Pulmonary artery endothelial cell (primary cell): ENCODE data around the gene ITGA5. TPM values are rescaled to one million over a fixed set of nuclear protein-coding genes. Genes with fewer than 3 reads are reported as not detected.

ENCODE experiments used
- DNase-seq: peaks from one replicate; pipeline ENCODE4 v3.0.0-alpha.2; 2011; ENCODE audit warnings: low read depth, low spot score
- total RNA-seq: library from RNA; depleted of rRNA; stranded (reverse); fragments of >200 nt; gene quantifications from 2 replicates; pipeline ENCODE4 v1.2.3, GENCODE V29; 2014

Gene ITGA5
- total RNA-seq, 1 donor from 2014 or later = 1,153 TPM

DNA sequence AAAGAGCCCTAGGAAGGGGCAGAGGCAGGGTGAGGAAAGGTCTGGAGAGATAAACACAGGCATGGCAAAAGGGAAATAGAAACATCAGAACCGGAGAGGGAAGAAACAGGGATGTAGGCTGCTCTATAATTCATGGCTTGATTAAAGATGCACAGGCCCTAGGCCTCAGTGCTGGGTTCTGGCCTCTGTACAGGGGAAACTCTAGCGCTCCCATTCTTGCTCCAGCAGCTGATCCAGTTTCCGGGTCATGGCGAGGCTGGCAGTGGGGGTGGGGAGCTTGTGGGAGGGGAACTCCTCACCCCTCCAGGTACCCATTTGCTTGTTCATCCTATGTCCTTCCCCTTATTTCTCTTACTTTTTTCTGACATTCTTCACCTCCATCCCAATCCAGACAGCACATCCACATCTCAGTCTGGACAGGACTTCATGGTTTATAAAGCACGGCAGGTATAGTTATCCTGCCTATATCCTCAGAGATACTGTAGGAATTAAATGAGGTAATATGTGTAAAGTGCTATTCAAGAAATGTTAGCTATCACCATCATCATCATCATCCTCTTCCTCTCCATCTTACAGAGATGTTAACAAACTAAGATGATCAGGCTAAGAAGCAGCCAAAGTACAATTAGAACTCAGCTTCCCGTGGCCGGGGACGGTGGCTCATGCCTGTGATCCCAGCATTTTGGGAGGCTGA lies 46.8 kb downstream of the ITGA5 start:
- no peak for DNase-seq

- no peak for DNase-seq
Measured at GRCh38 chr12:54371328-54372112, 47.5 kb downstream of the ITGA5 start.

DNA sequence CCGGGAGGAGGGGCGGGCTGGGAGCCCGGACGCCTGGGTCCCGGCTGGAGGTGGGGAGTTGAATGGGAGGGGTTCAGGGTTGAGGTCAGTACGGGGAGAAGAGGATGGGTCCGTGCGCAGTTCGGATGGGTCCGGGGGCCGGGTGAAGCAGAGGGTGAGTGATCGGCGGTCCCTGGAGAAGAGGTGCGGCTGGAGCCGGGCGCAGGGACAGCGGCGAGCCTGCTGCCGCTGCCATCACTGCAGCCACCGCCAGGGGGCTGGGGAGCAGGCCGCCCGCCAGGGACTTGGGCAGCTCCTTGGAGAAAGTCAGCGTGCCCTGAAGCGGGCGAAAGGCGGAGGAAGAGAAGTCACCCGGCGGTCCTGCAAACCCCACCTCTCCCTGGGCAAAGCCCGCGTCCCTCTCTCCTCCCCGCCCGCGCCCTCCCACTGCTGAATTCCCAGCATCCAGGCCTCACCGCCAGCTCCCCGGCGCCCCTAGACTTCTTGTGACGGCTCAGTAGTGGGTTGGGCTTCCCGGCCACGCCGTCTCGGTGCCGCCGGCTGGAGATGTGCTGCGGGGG lies 48.8 kb downstream of the ITGA5 start:
- DNase-seq = peak; percentile 43

DNA sequence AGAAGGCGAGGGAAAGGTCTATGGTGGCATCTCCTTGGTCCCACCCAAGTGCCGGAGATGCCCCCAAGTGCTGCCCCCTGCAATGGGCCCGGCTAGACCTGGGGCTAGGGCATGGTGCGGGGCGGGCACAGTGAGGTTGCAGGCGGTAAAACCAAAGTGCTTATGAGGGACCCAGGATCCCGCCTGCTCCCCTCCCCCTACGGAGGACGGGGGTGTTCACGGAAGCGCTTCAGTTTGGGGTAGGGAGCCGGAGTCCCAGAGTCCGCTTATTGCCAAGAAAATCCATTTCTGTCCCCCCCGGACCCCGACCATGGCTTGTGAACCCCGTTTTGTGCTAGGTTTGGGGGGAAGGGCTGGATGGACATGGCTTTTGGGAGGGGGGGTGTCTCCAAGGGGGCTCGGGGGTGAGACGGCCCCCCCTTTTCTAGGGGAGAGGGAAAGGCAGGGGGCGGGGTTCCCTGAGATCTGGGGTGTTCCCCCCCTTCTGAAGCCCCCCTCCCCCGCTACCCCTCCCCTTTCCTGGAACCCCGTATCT lies 49.4 kb downstream of the ITGA5 start:
- no peak for DNase-seq

- DNase-seq = peak; percentile 60
Measured at GRCh38 chr12:54368709-54369596, 50.1 kb downstream of the ITGA5 start.

DNA sequence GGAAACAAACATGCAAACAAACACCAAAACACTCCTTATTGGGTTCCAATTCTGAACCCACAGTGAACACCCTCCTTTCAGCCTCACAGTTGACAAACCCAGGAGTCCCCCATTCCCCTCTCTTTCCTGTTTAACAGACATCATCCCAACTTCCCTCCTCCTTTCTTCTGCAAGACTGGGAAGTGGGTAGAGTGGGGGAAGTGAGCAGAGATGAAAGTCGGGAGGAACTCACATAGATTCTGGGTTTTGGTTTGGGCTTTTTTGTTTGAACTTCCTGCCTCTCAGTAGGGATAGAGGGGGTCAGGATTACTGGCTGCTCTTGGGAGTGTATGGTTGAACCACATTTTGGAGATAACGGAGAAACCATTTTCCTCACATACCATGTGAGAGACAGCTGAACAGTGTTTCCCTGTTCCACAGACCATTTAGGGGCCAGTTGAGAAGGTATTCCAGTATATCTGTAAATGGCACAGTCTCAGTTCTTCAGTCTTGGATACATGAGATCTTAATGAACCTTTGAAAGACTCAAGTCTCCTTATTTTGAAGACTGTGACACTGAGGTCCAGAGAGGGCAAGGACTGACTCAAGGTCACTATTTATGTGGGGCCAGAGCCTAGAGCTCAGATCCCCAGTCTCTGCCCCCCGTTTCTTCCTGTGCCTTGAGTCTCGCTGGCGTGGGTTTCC lies 50.9 kb downstream of the ITGA5 start:
- DNase-seq = no peak

DNA sequence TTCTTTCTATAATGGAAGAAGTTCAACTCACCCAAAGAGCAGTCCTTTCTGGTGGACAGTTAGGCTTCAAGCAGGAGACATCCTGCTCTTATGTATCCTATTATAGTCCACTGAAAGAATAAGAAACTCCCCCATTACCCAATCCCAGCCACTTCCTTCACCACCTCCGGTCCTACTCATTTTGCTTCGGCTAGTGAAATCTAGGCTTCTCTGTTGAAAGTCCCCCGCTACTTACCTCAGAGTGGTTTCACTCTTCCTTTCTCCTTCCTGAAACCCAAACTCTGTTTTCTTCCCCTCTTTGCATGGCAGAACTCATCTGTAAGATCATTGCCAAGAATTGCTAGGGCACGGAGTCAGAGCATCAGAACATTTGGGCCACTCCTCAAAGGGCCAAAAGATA lies 54.7 kb downstream of the ITGA5 start, which contains the start of gene GPR84:
TSS of gene GPR84 (minus strand) at position 74 of the 400 bp plus-strand sequence. CDS start 635 bp downstream, outside the sequence.
- DNase-seq = no peak

GRCh38 chr12:54363618-54364017 lies 55.4 kb downstream of the ITGA5 start:
- DNase-seq = no peak

GRCh38 chr12:54363047-54363446 lies 56.0 kb downstream of the ITGA5 start:
- no peak for DNase-seq

- DNase-seq = peak; percentile 43
Measured at GRCh38 chr12:54360717-54361456, 58.2 kb downstream of the ITGA5 start.

DNA sequence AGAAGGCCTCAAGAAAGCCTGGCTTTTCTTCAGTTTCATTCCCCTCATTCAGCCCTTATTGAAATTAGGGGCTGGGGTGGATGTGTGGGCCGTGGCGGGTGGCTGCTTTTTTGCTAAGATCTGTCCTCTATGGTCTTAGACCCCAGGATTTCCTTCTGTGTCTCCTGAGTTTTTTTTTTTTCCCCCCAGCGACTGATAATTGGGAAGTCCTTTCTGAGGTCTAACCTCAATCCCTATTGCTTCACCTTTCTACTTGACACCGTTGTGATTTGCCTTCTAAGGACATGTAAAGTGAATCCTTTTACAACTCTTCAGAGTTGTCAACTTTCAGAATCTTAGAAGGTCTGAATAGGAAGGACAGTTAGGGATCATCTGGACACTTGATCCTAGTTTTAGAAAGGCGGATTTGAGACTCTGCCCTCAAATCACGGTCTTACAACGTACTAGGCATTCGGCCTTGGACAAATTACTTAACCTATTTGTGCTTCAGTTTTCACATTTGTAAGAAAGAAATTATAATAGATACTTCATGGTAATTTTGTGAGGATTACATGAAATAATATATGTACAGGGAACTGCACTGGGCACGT lies 59.2 kb downstream of the ITGA5 start:
- DNase-seq = no peak

DNA sequence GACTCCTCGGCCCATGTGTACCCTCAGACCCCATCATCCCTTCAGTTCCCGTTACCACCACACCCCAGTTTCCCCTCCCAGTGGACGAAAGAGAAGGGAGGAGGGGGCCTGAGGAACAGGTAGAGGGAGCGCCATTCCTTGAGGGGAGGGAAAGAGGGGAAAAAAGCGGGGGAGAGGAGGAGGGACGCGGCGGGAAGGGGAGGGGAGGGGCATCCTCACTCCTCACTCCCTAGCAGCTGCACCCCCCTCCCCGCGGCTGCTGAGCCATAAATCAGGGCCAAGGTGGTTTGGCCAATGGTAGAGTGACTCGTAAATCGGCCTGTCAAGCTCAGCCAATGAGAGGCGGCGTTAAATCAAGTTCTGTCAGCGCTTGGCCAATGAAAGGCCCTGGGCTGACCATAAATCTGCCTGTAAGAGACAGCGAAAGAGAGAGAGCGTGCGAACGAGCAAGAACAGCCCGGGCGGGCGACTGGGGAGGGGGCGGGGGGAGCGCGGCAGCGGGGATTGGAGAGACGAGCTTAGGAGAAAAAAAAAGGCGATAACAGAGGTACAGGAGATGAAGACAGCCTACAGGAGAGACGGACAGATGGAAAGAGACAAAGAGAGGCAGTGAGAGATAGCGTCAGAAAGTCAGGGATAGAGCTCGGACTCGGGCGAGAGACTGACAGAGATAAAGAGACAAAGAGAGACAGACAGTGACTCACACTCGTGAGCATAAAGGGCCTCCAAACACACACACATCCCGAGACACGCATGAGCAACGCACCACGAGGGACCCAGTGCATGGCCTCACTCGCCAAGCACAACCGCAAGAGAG lies 59.9 kb downstream of the ITGA5 start:
- peak; percentile 100 for DNase-seq

- DNase-seq = no peak
Measured at GRCh38 chr12:54358191-54358944, 60.7 kb downstream of the ITGA5 start.

DNA sequence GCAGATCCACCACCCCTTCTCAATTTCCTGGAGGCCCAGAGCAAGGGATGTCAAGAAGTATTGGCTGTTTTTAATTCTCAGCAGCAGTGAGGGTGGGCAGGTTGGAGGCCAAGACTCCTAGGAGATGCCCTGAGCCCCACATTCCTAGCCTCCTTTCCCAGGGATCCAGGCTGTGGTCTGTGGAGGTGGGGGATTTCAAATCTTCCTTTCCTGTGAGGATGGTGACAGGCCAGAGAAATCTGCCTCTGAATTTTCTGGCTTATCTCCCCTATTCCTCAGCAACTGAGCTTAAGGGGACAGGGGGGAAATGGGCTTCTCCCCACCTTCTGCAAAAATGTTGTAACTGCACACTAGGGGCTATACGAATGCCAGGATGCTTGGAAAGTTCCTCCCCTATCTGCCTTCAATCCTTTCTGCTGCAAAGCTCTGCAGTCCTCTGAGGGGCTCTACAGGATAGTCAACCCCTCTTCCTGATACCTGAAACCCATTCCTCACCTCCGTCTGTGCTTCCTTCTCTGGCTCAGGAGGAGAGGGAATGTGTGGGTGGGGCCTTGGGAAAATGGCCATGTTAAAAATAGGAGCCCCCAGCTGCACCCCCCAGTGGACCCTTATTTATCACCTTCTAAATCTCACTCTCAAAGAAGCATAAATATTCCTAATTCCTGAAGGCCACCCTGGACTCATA lies 61.4 kb downstream of the ITGA5 start:
- DNase-seq = no peak

GRCh38 chr12:54356951-54357356 lies 62.1 kb downstream of the ITGA5 start:
- no peak for DNase-seq

DNA sequence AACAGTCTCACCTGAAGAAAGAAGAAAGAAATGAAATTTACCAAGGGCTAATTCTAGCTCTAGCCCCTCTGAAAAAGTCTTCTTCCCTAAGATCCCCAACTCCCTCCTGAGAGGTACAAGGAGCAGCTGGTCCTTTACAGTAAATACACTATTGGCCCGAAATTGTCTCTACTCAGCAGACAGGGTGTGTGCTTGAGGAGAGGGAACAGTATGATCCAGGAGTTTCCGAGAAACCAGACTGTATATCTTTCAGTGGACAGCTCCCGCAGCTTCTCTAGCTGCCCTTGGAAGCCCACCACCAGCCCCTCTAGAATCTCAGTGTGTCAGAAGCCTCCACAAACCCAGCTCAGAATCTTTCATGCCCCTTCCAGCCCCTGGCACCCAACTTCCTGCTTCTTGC lies 62.8 kb downstream of the ITGA5 start:
- DNase-seq = no peak

GRCh38 chr12:54355104-54355815 lies 63.8 kb downstream of the ITGA5 start:
- no peak for DNase-seq
